Thymus (tissue), 11 donors: ENCODE measurements around the gene PAK4. TPM values are rescaled to one million over a fixed set of nuclear protein-coding genes. Genes with fewer than 3 reads are reported as not detected.

Source experiments
- DNase-seq, 9 donors: peaks; one replicate each; pipeline ENCODE4 v3.0.0-alpha.2; 2013; ENCODE audit warnings: low spot score in 9 of 9, low read depth in 6 of 9, missing footprints in 1 of 9
- H3K27ac ChIP-seq, 2 donors: one replicate each; pipeline ENCODE4 v1.5.1; 2013; ENCODE audit warnings: control low read depth in 1 of 2, low read depth in 1 of 2, low read length in 1 of 2, mild to moderate bottlenecking in 1 of 2, moderate library complexity in 1 of 2
- H3K27me3 ChIP-seq, 2 donors: one replicate each; pipeline ENCODE4 v1.5.1; 2013; ENCODE audit warnings: low read length in 1 of 2; ENCODE audit not compliant: control insufficient read depth in 2 of 2, insufficient read depth in 1 of 2
- H3K36me3 ChIP-seq, 2 donors: one replicate each; pipeline ENCODE4 v1.5.1; 2013; ENCODE audit warnings: low read length in 1 of 2, mild to moderate bottlenecking in 1 of 2, moderate library complexity in 1 of 2; ENCODE audit not compliant: control insufficient read depth in 2 of 2, insufficient read depth in 2 of 2
- H3K4me1 ChIP-seq, 2 donors: one replicate each; pipeline ENCODE4 v1.5.1; 2013; ENCODE audit warnings: low read length in 2 of 2; ENCODE audit not compliant: control insufficient read depth in 2 of 2, insufficient read depth in 2 of 2
- H3K4me3 ChIP-seq, 2 donors: one replicate each; pipeline ENCODE4 v1.5.1; 2013; ENCODE audit warnings: low read length in 2 of 2, control low read depth in 1 of 2, mild to moderate bottlenecking in 1 of 2
- H3K9me3 ChIP-seq, 2 donors: one replicate each; pipeline ENCODE4 v1.5.1; 2013; ENCODE audit warnings: low read length in 1 of 2, mild to moderate bottlenecking in 1 of 2; ENCODE audit not compliant: control insufficient read depth in 2 of 2, insufficient read depth in 1 of 2
- WGBS: extraction: QIAGEN DNeasy Blood & Tissue Kit; methylation state at CpG from one replicate; pipeline ENCODE4 v1.1.7; 2013; 5-methylcytosine and 5-hydroxymethylcytosine counted together
- polyA plus RNA-seq: library from polyadenylated mRNA; stranded (reverse); fragments of 200-250 nt; gene quantifications from one replicate; pipeline ENCODE4 v1.2.3, GENCODE V29; 2013
- total RNA-seq: library from RNA; stranded (reverse); fragments of 120-200 nt; gene quantifications from one replicate; pipeline ENCODE4 v1.2.4, GENCODE V29; 2013
- donor health status: healthy.

PAK4 gene
- total and polyA plus RNA-seq, 2 donors = 1.9 to 14.4 TPM

GRCh38 chr19:39148939-39149529 lies 23.4 kb downstream of the PAK4 start:
- Histone ChIP-seq H3K27ac (no peak overlapping the region), H3K4me1 (peaks cover 2 to 32% of the 10 kb centered on the region in 2 donors), H3K4me3 (no peak overlapping the region), H3K36me3 (peaks cover 0 to 4% of the 10 kb centered on the region in 2 donors), H3K27me3 (no peaks in the 10 kb centered on the region), H3K9me3 (no peaks in the 10 kb centered on the region)
- 97% methylated on average over 10 of the region's 10 CpGs for WGBS
- DNase-seq = no peak

GRCh38 chr19:39150235-39150634 lies 24.6 kb downstream of the PAK4 start:
- 97% methylated on average over 8 of the region's 8 CpGs for WGBS
- no peak overlapping the region for H3K27ac ChIP-seq
- no peaks in the 10 kb centered on the region for H3K9me3 ChIP-seq
- no peak for DNase-seq
- no peaks in the 10 kb centered on the region for H3K27me3 ChIP-seq
- no peak overlapping the region for H3K4me3 ChIP-seq
- peaks cover 2 to 30% of the 10 kb centered on the region in 2 donors for H3K4me1 ChIP-seq
- H3K36me3 ChIP-seq = peaks cover 0 to 4% of the 10 kb centered on the region in 2 donors

DNA sequence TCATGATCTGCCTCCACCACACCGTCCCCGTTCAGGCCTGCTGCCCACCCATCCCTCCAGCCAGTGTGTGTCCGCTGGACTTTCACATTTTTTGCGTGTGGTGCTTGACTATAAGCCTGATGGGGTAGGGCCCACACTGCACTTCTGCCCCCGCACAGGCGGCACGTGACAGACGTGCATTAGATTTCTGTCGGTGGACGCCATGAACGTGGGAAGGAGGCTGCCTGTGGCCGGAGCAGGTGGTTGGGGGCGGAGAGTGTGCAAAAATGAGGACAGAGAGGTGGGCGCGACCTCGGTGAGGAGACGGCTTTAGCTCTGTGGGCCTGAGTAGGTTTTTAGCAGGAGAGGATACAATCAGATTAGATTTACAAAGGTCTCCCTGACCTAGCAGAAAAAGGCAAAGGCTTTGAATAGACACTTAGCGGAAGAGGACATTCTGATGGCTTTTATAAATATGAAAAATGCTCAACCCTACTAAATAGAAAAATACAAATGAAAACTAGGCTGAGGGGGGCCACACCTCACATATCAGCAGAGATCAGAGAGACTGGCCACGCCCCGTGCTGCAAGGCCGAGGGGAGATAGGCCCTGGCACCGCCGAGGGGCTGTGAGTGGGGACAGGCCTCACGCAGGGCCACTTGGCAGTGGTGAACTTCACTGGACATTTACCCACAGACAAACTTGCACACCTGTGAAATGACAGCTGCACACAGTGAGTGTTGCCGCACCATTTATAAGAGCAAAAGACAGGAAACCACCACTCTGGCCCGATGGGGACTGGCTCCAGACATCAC lies 25.4 kb downstream of the PAK4 start:
- H3K27ac ChIP-seq = no peak overlapping the region

GRCh38 chr19:39152066-39152465 lies 26.5 kb downstream of the PAK4 start:
- WGBS = 98% methylated on average over 10 of the region's 10 CpGs
- Histone ChIP-seq H3K27me3 (no peaks in the 10 kb centered on the region), H3K4me1 (peaks cover 2 to 27% of the 10 kb centered on the region in 2 donors), H3K4me3 (no peak overlapping the region), H3K9me3 (no peaks in the 10 kb centered on the region), H3K36me3 (peaks cover 0 to 4% of the 10 kb centered on the region in 2 donors), H3K27ac (no peak overlapping the region)
- DNase-seq = no peak

More for the DNA sequence above, 25.4 kb downstream of the PAK4 start:
- H3K27me3 ChIP-seq = no peaks in the 10 kb centered on the region
- H3K36me3 ChIP-seq = peaks cover 0 to 4% of the 10 kb centered on the region in 2 donors
- H3K4me3 ChIP-seq = no peak overlapping the region
- no peaks in the 10 kb centered on the region for H3K9me3 ChIP-seq
- peaks cover 2 to 29% of the 10 kb centered on the region in 2 donors for H3K4me1 ChIP-seq
- whole genome bisulfite sequencing = 88% methylated on average over 26 of the region's 26 CpGs
- DNase-seq = no peak

- Histone ChIP-seq H3K36me3 (peaks cover 0 to 3% of the 10 kb centered on the region in 2 donors), H3K27ac (no peak overlapping the region), H3K4me3 (no peak overlapping the region), H3K9me3 (no peaks in the 10 kb centered on the region), H3K4me1 (peaks cover 2 to 25% of the 10 kb centered on the region in 2 donors), H3K27me3 (no peaks in the 10 kb centered on the region)
- no peak for DNase-seq
- WGBS = 95% methylated on average over 13 of the region's 13 CpGs
Observed at GRCh38 chr19:39154100-39154628, 28.6 kb downstream of the PAK4 start.

DNA sequence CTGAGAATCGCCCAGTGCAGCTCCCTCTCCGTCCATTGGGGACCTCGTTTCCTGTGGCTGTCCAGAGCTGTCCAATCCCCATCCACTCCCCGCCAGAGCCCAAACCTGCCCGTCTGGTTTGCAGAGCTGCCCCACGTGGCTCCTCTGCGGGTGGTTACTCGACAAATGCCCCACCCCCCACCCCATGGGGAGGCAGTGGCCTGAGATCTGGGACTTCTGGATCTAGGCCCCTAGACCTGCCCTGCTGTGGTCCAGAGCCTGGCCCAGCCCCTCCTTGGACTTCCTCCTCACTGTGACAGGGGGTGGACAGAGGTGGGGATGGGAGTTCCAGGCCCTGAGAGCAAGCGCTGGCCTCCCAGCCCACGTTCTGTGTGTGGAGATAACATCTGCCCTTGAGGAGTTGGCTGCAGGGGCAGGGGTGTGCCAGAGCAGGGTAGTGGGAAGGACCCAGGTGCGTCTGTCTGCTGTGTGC lies 29.1 kb downstream of the PAK4 start:
- Histone ChIP-seq H3K9me3 (no peaks in the 10 kb centered on the region), H3K27me3 (no peaks in the 10 kb centered on the region), H3K36me3 (peaks cover 0 to 3% of the 10 kb centered on the region in 2 donors), H3K27ac (no peak overlapping the region), H3K4me1 (peaks cover 2 to 25% of the 10 kb centered on the region in 2 donors), H3K4me3 (no peak overlapping the region)
- WGBS = 89% methylated on average over 11 of the region's 11 CpGs
- DNase-seq = no peak

DNA sequence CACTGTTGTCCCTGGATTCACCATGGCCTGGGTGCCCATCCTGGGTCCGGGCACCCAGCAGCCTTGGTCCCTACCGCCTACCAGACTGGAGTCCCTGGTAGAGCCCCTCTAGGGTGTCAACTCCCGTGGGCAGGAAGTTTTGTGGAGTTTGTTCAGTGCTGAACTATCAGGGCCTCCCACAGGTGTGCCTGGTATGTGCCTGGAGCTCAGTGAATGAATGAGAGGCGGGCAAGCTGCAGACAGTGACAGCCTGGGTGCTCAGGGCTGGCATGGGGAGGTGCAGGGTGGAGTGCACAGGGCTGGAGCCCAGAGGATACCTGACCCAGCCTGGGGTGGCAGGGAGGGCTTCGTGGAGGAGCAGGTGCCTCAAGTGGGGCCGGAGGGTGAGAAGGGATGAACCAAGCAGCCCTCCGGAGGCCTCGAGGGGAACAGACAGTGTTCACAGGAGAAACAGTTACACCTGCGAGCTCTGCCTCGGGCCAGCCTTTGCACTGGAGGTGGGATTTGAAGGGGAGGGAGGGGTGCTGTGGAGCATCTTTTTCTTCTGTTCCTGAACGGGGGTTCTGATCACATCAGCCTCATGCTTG lies 29.6 kb downstream of the PAK4 start:
- H3K27ac ChIP-seq = no peak overlapping the region
- H3K36me3 ChIP-seq = peaks cover 0 to 5% of the 10 kb centered on the region in 2 donors
- no peaks in the 10 kb centered on the region for H3K27me3 ChIP-seq
- no peaks in the 10 kb centered on the region for H3K9me3 ChIP-seq
- DNase-seq = no peak
- WGBS = 91% methylated on average over 11 of the region's 11 CpGs
- no peak overlapping the region for H3K4me3 ChIP-seq
- peaks cover 2 to 25% of the 10 kb centered on the region in 2 donors for H3K4me1 ChIP-seq

DNA sequence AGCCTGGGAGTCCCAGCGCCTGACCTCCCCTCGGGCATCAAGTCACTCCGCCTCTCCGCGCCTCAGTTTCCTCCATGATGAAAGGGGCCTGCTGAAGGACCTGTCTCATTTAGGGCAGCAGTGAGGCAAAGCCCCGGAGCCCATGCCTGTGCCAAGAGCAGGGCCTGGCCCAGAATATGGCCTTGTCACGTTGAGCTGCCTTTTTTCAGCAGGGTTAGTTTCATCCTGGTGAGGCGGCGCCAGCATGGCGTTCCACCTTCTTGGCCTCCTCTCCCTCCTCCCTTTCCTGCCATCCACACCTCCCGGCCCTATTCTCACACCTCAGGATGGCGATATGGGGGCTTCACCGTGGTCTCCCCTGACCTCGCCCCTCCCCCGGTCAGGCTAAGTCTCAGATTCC lies 30.2 kb downstream of the PAK4 start:
- no peak overlapping the region for H3K4me3 ChIP-seq
- H3K4me1 ChIP-seq = peaks cover 2 to 25% of the 10 kb centered on the region in 2 donors
- no peak overlapping the region for H3K27ac ChIP-seq
- H3K9me3 ChIP-seq = no peaks in the 10 kb centered on the region
- WGBS = 95% methylated on average over 15 of the region's 15 CpGs
- no peak for DNase-seq
- no peaks in the 10 kb centered on the region for H3K27me3 ChIP-seq
- peaks cover 0 to 6% of the 10 kb centered on the region in 2 donors for H3K36me3 ChIP-seq
